Suppressor macrophage (primary cell): ENCODE results near the gene SERP1.

Source experiments
- DNase-seq, 4 experiments: peaks; one replicate each; pipeline ENCODE4 v3.0.0-alpha.2; 2020 to 2022
- total RNA-seq, 17 experiments: gene quantifications; one replicate each; lab custom pipeline; 2026; ENCODE audit warnings: mixed read lengths in 6 of 17, inconsistent platforms in 3 of 17; lab: John Stamatoyannopoulos, UW

SERP1 gene
- 102 to 252 (median 167) reads per million in 17 experiments for total RNA-seq

DNA sequence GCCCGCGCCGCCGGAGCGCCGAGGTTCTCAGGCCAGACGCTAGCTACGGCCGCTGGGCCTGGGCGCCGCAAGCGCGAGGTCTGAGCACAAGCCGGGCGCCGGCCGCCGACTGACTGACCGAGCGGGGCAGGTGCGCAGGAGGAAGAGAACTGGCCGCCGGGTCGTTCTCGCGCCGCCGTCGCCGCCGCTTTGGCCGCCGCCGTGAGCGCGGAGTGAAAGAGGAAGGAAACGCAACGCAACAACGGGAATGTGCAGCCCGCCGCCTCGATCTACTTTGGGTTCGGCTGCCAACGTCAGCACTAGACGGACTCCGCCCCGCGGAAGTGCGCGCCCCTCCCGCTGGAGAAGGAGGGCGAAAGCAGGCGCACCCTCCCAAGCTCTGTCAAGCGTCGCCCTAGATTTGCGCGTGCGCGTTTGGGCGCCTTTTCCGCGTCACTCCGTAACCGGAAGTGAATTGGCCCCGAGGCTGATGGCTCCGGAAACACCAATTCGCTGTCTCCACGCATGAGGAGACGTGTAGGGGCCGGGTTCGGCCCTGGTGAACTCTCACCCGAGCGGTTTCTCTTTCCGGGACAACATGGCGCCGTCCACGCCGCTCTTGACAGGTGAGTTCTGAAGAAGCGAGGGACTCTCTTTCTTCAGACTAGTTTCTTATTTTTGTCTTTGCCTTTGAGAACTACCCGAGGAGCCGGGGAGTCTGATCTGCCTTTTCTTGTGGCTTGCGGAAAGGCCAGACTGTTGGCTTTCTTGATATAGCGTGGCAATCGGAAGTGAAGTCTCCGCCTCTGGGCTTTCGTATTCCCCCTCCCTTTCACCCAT, at the start of gene SERP1, which contains the start of gene EIF2A:
TSS of gene SERP1 (minus strand) at position 271 of the 819 bp plus-strand sequence. CDS start 361 bp downstream, outside the sequence.
TSS of gene EIF2A (plus strand) at position 562 of the 819 bp plus-strand sequence. CDS start at position 578, 16 bp downstream.
- DNase-seq: peak; percentile 100

DNA sequence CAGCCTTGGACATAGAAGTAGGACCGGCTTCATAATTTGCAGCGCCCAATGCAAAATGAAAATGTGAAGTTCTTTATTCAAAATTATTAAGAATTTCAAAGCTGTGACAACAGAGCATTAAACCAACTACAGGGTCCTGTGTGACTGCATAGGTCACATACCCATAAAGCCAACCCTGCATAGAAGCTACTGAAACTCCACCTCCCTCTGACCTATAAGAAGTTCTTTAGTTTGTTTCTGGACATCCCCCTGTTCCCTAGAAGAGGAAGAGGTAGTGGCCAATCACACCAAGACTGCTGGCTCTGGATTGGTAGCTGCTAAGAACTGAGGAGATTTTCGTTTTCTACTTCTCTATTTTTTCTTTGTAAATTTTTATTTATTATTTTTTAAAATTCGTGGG, 47.9 kb upstream of the SERP1 start:
- DNase-seq: peak in 1 of 4 experiments; percentile 11

GRCh38 chr3:150589759-150590158, 43.5 kb upstream of the SERP1 start:
- DNase-seq: no peak

DNA sequence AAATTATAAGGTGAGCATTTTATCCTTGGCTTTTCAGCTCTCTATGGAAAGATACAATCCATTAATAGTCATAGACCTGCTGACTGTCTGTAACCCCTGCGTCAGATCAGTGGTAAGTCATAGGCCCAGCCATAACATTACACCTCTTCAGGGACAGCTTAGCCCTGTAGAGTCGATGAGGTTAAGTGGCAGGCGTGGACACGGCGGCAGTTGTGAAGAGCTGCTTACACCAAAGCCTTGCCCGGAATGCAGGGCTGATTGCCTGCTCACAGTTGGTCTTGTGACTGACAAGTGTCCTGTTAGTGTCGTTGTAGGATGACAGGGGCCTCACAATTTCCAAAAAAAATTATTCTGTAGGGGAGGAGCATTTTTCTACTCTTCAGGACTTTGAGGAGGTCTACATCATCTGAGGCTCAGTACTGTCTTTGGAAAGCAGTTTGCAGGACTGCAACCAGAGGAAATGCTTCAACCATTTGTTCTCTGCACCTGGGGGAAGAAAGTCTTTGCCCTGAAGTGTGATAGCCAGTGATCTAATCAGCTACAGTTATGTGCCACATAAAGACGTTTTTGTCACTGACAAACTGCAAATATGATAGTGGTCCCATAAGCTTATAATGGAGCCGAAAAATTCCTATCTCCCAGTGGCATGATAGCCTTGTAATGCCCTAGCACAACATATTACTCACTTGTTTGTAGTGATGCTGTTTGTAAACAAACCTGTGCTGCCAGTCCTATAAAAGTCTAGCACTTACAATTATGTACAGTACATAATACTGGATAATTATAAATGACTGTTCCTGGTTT, 41.9 kb upstream of the SERP1 start:
- no peak for DNase-seq

DNA sequence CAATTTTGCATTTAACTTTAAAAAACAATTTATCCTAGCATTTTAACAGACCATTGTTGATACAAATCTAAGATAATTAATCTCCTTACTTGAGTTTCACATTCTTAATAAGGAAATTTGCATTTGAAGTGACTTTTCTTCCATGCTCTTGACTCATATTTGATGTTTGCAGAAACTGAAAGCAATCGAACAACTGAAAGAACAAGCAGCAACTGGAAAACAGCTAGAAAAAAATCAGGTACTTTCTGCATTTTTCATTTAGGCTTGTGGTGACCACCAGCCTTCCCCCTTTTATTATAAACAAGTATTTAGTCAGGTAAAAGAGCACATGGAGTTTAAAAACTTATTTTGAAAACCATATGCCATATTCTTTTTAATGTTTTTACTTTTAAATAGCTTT, 36.7 kb upstream of the SERP1 start:
- DNase-seq: no peak

DNA sequence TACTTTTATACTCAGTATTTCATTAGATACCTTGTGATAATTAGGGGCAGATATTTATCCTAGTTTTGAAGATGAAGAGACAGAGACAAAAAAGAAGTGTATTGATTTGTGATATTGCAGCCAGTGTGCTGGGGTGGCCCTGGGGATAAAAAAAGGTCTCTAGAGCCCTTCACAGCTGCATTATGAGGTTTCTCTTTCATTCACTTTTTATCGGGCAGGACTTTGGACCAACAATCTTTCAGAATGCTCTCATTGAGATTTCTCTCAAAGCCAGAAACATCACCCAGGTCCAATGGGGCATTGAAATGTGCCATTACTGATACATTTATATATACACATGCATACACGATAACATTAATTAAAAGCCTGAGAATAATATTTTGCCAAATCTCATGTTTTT, 36.3 kb upstream of the SERP1 start:
- no peak for DNase-seq

DNA sequence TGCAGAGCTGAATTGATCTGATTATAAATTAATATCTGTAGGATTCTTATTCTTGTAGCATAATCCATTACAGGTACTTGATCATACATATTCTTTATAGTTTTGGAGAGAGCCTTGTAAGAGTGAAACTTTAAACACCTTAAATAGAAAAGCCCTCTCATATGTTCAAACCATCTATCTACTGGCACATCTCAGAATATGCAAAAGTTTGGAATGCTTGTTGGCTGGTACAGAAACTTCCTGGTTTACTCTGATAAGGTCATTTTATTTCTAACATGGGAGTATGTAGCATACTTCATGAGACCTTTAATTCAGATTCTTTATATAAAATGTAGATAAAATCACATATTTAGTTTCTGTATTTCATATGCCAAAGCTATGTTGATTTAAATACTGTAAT, 34.9 kb upstream of the SERP1 start:
- no peak for DNase-seq

GRCh38 chr3:150577855-150578254, 31.6 kb upstream of the SERP1 start:
- DNase-seq: peak in 2 of 4 experiments; percentile 5 to 10

DNA sequence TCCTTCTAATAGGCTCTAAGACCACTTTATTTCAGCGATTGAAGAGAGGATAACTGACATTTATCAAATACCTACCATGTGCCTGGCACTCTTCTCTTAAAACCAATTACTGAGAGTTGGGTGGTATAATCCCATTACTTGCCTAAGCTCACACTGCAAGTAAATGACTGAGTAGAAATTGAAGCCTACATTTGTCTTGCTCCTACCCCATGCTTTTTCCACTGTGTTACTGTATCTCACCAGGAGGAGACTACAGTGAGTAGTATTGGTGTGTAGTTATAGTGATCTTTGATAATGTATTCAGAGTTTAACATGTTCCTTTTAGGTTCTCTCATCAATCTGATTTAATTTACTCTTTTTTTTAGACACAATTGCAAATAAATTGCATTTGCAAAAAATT, 21.0 kb upstream of the SERP1 start:
- DNase-seq: no peak

GRCh38 chr3:150564243-150564642, 17.9 kb upstream of the SERP1 start:
- no peak for DNase-seq

DNA sequence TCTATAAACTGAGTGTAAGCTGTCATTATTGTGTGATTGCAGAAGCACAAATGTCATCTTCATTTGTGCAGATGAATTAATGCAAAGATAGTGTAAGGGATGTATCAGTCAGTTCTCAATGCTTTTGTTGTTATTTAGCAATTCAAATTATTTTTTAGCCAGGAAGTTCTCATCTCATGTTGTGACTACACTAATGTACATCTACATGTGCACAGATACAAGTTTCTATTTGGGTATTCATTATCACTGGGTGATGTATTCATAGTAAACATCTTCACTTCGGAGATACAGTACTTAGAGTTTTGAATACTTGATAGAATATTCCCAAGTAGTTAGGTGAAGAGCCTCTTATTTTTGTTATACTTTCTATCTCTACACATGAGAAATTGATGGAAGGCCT, 11.4 kb upstream of the SERP1 start:
- DNase-seq: no peak

DNA sequence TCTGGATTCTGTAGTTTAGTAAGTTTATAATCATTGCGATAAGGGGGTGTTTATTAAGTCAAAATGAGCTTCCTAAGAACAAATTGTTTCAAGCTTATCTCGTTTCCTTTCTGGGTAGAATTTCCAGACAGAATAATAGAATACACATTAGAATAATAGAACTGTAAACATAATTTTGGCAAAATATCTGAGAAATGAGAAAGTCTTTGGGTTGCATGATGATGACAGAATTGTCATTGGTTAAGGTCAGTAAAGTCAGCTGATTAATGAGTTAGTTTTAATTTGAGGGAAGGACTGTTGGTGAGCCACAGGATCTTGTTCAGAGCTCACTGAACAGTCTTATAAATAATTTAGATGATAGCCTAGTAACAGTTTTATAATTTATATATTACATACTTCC, 10.5 kb upstream of the SERP1 start:
- no peak for DNase-seq

DNA sequence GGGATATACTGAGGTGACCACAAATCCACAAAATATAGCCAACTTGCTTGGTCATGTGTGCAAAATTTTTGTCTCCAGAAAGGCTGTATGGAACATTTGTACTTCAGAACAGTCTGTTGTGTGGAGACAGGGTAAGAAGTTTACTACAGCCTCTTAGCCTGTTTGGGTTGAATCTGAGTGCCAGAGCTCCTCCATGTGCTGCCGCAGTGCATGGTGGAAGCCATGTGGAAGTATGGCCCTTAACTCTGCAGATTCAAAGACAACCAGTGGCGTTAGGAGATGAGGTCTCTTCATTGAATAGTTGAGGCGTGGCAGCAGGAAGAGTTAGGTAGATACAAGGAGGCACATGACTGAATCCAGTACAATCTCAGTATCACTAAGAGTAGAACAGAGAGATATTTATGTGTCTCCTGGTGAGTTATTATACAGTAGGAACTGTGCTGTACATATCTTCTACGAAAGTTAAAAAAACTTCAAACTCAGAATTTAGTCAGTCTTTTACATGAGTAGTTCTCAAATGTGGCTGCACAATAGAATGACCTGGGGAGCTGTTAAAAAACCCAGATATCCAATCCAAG, 9.7 kb upstream of the SERP1 start:
- DNase-seq: no peak

- peak in 3 of 4 experiments; percentile 8 to 65 (median 45) for DNase-seq
These were observed 897 bp upstream of the SERP1 start for GRCh38 chr3:150547045-150547741.

DNA sequence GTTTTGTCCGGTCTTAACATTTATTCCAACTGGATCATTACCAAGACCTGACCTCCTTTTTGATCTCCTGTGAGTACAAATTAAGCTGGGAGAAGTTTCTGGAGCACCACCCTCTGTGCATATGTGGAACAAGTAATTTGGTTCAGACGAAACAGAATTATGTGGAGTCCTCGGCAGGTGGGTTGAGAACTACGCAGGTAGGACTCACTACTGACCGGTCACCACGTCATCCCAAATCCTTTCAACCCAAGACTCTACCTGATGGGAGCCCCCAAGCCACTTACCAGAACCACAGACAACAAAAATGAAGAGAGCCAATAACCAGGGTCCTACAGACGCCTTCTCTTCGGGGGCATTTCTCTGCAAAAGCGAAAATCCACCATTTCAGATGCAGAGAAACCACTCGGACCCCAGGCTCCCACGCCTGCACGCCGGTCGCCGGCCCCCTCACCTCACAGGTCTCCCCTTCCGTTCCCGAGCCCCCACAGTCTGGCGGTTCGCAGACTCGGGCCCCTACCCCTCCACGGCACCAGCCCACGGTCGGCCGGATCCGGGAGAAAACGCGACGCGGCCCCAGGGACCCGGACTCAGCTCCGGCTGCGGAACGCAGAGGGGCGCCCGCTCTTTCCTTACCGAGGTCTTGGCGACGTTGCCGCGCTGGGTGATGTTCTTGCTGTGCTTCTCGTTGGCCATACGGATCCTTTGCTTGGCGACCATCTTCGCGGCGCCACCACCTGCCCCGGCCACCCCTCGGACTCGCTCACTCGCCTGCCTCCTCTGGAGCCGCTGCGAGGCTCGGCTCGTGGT, 674 bp downstream of the SERP1 start:
- peak; percentile 16 to 35 (median 29) for DNase-seq

GRCh38 chr3:150544726-150545125, 1.6 kb downstream of the SERP1 start:
- peak in 2 of 4 experiments; percentile 18 to 20 for DNase-seq

GRCh38 chr3:150544041-150544440, 2.3 kb downstream of the SERP1 start:
- peak in 1 of 4 experiments; percentile 6 for DNase-seq

DNA sequence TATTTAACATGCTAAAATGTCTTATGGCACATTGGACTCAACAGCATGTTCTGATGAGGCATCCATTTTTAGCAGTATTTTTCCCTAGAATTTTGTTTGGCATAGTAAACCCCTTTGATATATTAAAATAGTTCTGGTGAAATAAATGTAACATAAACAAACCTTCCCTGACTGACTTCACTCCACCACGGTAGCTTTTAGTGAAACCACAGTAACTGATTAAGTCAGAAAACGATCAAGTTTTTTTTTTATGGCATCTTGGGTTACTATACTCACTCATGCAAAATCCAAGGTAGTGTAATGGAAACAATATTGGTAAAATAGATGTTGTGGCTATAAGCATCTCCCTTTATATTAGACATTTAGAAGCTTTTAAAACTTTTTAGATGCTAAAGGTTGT, 2.8 kb downstream of the SERP1 start:
- no peak for DNase-seq

DNA sequence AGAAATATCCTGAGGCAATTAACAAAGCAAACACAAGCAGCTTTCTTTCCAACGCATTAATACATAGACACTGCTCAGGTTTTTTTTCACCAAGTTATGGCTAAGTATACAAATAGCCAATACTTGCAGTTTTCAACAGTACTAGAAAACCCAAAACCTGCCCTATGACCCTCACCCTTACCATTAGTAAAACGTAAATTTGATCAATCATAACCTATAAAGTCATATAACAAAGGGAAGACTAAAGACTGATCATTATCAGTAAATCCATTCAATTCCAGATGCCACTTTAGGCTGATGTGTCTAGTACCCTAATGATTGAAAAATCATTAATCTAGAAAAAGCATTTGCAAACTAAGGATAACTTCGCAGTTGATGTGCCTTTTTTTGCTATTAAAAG, 3.2 kb downstream of the SERP1 start:
- DNase-seq: no peak

GRCh38 chr3:150540991-150541390, 5.3 kb downstream of the SERP1 start:
- peak in 3 of 4 experiments; percentile 11 to 70 (median 67) for DNase-seq

DNA sequence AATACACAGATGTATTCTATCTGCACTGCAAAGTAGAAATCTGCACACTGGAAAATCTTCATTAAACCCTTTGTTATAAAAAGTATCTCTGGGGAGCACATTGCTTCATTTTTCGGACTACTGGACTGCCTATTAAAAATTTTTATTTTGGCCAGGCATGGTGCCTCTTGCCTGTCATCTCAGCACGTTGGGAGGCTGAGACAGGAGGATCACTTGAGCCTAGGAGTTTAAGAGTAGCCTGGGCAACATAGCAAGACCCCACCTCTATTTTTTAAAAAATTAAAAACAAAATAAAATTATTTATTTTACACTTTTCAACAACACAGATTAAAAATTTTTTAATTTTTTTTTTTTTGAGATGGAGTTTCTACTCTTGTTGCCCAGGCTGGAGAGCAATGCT, 6.0 kb downstream of the SERP1 start:
- DNase-seq: no peak
